DND-41 (cell line): ENCODE measurements around the gene CYTL1.

ENCODE experiments used
- CTCF ChIP-seq: IDR thresholded peaks from 2 replicates; pipeline ENCODE4 v1.5.1; 2012; ENCODE audit warnings: borderline replicate concordance, low read length, moderate library complexity, mild to moderate bottlenecking; ENCODE audit not compliant: poor library complexity, severe bottlenecking; ENCODE audit errors: extremely low read depth
- EZH2 ChIP-seq: IDR thresholded peaks from 3 replicates; pipeline ENCODE4 v1.6.1; 2012; ENCODE audit warnings: borderline replicate concordance, low read depth, mild to moderate bottlenecking, moderate library complexity, low read length, inconsistent platforms; ENCODE audit not compliant: severe bottlenecking

- TF ChIP-seq EZH2 (no peak), CTCF (no peak)
These were observed 8.3 kb downstream of the CYTL1 start for GRCh38 chr4:5010984-5011383.
